Suppressor macrophage treated with lipopolysaccharide for 1 hour (primary cell): ENCODE measurements around the gene SYT13.
A peak's percentile ranks its signal among the peaks of the same experiment; 100 is the strongest.

Experiments
- DNase-seq, 3 donors: peaks; one replicate each; pipeline ENCODE4 v3.0.0-alpha.2; 2020 to 2022

The SYT13 gene, protein sequence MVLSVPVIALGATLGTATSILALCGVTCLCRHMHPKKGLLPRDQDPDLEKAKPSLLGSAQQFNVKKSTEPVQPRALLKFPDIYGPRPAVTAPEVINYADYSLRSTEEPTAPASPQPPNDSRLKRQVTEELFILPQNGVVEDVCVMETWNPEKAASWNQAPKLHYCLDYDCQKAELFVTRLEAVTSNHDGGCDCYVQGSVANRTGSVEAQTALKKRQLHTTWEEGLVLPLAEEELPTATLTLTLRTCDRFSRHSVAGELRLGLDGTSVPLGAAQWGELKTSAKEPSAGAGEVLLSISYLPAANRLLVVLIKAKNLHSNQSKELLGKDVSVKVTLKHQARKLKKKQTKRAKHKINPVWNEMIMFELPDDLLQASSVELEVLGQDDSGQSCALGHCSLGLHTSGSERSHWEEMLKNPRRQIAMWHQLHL

GRCh38 chr11:45285930-45286632, at the start of gene SYT13:
SYT13 (minus strand) TSS chr11:45286341; CDS start chr11:45286207, 134 bp downstream.
- DNase-seq: no peak

DNA sequence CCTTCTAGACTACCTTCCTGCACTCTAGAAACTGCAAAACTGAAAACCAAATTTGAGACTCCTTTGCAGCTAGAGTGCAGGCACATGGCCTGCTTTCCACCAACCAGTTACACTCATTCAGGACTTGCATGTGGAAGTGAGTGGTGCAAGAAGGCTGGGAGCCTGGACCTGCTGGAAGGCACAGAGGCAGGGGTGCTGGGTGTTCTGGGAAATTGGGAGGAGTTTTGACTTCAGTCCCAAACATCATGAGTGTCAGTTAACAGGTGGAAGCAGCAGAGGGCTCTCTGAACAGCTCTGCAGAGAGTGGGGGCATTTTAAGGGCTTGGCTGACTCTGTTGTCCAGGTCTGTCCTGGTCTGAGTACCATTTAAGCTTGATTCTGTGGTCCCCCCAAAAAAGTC, 49.3 kb upstream of the SYT13 start:
- no peak for DNase-seq

DNA sequence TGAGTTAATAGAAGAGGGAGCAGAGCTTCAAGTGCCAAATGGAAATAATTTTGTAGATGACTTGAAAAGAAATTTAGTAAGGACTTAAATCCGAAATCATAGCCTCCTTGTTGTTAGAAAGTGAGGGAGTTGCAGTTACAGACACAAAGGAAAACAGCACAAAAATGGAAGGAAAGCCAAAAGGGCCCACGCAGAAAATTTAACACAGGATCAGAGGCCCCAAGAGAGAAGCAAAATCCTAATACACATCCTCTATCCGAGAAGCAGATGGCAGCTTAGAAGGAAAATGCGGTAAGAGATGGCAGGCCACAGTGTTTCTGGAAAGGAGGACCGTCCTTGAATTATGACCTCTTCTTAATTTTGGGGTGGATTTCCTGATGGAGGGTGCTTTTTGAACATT, 48.7 kb upstream of the SYT13 start:
- DNase-seq: no peak

GRCh38 chr11:45334410-45334809, 48.3 kb upstream of the SYT13 start:
- DNase-seq: no peak

GRCh38 chr11:45333001-45333971, 47.1 kb upstream of the SYT13 start:
- peak; percentile 23 to 32 (median 24) for DNase-seq

GRCh38 chr11:45332276-45332934, 46.3 kb upstream of the SYT13 start:
- peak; percentile 32 to 60 (median 45) for DNase-seq

GRCh38 chr11:45331839-45332238, 45.7 kb upstream of the SYT13 start:
- no peak for DNase-seq

DNA sequence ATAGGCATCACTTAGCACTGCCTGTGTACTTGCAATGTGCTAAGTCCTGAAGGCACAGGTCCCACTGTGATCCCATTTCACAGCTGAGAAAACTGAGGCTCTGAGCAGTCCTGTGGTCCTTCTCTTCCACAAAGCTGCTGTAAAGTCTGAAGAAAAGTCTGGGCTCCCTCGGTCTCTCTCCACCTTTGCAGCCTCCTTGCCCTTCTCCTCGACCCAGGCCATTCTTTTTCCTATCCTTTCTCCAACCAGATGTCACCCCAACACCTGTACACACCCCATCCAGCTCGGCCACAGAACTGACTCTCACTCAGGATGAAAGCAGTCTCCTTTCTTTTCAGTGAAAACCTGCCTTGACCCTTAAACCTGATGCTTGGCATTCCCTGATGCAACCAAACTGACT, 42.6 kb upstream of the SYT13 start:
- DNase-seq: no peak

GRCh38 chr11:45324459-45324858, 38.3 kb upstream of the SYT13 start:
- no peak for DNase-seq

DNA sequence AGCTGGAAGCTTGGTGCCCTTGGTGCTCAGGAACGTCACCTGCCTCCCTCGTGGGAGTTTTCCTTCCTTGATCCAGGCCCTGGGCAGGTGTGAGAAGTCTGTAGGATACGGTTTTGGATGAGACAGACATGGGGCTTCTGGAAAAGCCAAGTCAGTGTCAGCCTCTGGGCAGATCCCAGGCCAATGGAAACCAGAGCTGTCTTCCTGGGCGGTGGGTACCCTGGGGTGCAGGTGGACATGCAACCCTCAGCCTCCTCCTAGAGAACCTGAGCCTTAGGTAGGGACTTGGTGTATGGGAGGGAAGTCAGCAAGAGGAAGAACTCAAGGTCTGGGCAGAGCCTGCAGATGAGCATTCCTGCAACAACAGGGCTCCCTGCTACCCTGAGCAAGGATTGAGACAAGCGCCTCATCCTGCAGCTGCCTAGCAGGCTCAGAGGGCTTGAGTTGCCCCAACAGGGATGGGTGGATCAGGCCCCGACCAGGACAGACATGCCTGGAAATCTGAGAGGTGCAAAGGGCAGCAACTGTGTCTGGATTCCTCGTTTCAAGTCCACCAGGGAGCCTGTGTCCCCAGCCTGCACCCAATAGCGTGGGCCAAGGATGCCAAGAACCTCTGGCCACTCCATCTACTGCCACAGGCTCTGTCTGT, 37.6 kb upstream of the SYT13 start:
- no peak for DNase-seq

DNA sequence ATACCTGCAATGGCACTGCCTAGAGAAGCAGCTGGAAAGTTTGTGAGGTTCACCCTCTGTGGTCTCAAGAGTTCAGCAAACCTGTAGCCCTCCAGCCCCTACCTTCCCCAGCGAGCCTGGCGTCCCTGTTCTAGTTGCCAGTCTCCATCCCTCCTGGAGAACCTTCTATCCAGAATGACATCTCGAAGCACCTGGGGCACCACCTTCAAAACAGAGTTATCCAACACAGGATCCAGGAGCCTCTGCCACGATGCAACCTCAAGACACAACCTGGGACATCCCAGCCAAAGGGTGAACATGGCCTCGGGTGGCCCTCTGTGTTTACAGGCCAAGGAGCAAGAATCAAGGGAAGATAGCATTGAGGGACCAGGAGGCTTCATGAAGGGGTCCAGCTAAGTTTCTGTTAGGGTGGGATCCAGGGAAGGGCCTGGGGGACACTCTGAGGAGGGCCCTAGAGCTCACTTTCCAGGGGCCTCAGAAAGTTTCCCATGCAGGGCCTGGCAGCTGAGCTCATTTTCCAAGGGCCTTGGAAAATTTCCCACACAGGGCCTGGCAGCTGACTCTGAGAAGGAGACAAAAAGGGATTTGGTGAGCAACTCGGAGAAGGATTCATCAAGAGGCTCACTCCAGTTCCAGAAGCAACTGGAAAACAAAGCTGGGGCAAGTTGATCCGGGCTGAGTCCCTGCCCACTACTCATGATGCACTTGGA, 36.9 kb upstream of the SYT13 start:
- no peak for DNase-seq

DNA sequence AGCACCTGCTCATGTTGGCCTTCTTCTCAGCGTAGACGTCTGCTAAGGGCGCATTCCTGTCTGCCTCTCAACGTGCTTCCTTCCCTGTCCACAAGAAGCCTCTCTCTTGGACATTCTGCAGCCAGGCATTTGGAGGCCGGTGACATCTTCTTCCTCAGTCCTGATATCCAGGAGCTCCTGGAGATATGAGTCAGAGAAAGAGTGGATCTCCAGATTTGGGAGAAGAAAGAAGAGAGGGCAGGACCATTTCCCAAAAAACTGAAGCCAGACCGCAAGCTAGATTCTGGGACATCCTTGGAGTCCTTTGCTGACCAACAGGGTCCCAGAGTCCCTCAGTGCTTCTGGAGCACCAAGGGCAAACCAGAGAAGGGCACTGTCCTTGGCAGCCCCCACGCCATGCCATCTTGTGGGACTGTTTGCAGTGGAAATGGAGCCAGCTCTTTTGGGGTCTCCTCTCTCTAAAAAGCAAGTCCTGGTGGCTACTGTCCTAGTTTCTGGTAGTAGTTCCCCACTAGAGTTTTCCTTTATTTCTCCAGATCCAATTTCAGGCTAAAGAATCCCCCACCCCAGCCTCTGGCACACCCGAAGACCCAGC, 36.1 kb upstream of the SYT13 start:
- DNase-seq: no peak

GRCh38 chr11:45321669-45322068, 35.5 kb upstream of the SYT13 start:
- DNase-seq: no peak

- no peak for DNase-seq
Measured at GRCh38 chr11:45321031-45321595, 35.0 kb upstream of the SYT13 start.

DNA sequence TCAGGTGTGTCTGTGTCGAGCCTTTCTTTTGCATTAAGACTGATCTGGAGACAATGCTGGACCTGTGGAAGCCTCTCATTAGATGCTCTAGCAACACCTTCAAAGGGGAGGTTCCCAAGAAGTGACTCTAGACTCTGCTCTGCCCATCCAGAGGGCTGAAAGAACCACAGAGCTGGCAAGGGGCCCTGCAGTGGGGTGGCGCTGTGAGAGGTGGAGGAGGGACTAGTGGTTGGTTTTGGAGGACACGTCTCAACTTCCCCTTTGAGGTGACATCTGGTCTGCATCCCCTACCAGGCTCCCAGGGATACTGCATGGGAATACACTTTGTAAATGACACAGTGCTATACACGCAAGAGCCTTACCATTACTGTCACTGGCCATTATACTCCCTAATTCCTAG, 34.2 kb upstream of the SYT13 start:
- DNase-seq: no peak

- no peak for DNase-seq
Measured at GRCh38 chr11:45319077-45319476, 32.9 kb upstream of the SYT13 start.

DNA sequence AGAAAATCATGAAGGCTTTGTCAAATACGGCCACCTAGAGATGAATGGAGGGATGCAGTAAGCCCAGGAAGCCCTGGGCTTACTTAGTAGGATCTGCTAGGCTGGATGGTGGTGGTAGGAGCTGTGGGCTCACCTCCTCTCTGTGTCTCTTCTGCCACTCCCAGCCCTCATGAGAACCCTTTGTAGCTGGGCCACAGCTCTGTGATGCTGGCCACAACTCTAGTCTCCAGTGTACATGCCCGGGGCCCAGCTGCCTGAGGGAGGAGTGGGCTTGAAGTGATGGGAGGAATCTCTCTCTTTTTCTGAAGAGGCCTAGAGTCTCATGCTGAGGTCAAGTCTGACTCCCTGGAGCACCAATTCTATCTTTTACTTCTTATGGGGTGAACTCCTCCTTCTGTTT, 32.4 kb upstream of the SYT13 start:
- no peak for DNase-seq

DNA sequence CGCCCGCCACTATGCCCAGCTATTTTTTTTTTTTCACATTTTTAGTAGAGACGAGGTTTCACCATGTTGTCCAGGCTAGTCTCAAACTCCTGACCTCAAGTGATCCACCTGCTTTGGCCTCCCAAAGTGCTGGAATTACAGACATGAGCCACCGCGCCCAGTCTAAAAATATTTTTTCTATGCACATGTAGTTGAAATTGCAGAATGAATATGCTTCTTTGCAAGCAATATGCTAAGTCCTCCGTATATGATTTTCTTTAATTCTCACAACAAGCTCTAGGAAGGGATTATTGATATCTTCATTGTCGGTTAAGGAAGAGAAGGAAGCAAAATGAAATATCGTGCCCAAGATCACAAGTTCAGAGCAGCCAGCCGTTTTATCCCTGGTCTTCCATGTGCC, 30.1 kb upstream of the SYT13 start:
- DNase-seq: no peak

GRCh38 chr11:45314900-45315299, 28.8 kb upstream of the SYT13 start:
- no peak for DNase-seq

DNA sequence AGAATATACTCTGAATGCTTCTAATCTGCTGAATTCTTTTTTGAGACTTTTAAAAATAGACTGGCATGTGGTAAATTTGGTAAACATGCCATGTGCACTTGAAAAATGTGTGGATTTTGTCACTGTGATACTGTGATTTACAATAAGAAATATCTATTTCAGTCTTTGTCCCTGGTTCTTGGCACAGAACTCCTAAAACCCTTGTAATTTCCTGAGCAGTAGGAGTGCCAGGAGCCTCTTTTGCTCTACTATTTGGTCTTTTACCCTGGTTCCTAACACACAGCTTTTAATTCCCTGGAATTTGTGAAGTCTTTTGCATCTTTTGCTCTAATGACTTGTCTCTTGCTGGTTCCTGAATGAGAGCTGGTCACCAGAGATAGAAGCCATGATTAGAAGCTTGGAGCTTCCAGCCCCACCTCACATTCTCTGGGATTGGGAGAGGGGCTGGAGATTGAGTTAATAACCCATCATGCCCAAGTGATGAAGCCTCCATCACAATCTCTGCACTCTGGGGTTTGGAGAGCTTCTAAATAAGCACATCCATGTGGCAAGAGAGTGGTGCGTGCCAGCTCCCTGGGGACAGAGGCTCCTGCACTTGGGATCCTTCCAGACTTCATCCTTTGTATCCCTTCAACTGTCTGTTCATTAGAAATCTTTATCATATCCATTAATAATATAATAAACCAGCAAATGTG, 27.2 kb upstream of the SYT13 start:
- no peak for DNase-seq
